Stimulated activated naive CD8-positive, alpha-beta T cell treated with anti-CD3 and anti-CD28 coated beads, Interleukin-15, amount 100 ng/mL, for 72 hours (primary cell): ENCODE measurements around the gene BCL2L1.
A peak's percentile ranks its signal among the peaks of the same experiment; 100 is the strongest.
"Not testable (repeated sequence)": the region's sequence is repeated elsewhere in the genome, so short reads cannot be mapped to it uniquely, and the experiment has no call there.

Source experiments
- ATAC-seq: fragments of 150-1000 bp; cut with Tn5 transposase; 2 replicates; pipeline ENCODE4 v1.10.0; 2021; ENCODE audit warnings: mild to moderate bottlenecking, moderate library complexity
- DNase-seq, 2 donors: peaks; one replicate each; pipeline ENCODE4 v3.0.0; 2021 to 2022
- H3K27ac Mint-ChIP-seq, 2 donors: one replicate each; pipeline ENCODE4 v1.8.0; 2022; ENCODE audit warnings: mild to moderate bottlenecking in 2 of 2, mixed read lengths in 2 of 2, moderate library complexity in 2 of 2
- H3K27me3 Mint-ChIP-seq: one replicate; pipeline ENCODE4 v1.8.0; 2022; ENCODE audit warnings: mixed read lengths
- H3K4me1 Mint-ChIP-seq: one replicate; pipeline ENCODE4 v1.8.0; 2022; ENCODE audit warnings: mild to moderate bottlenecking, mixed read lengths
- H3K4me3 Mint-ChIP-seq, 2 donors: one replicate each; pipeline ENCODE4 v1.8.0; 2022; ENCODE audit warnings: mild to moderate bottlenecking in 2 of 2, mixed read lengths in 2 of 2, moderate library complexity in 1 of 2
- H3K9me3 Mint-ChIP-seq, 2 donors: one replicate each; pipeline ENCODE4 v1.8.0; 2022; ENCODE audit warnings: mixed read lengths in 2 of 2

Gene BCL2L1

DNA sequence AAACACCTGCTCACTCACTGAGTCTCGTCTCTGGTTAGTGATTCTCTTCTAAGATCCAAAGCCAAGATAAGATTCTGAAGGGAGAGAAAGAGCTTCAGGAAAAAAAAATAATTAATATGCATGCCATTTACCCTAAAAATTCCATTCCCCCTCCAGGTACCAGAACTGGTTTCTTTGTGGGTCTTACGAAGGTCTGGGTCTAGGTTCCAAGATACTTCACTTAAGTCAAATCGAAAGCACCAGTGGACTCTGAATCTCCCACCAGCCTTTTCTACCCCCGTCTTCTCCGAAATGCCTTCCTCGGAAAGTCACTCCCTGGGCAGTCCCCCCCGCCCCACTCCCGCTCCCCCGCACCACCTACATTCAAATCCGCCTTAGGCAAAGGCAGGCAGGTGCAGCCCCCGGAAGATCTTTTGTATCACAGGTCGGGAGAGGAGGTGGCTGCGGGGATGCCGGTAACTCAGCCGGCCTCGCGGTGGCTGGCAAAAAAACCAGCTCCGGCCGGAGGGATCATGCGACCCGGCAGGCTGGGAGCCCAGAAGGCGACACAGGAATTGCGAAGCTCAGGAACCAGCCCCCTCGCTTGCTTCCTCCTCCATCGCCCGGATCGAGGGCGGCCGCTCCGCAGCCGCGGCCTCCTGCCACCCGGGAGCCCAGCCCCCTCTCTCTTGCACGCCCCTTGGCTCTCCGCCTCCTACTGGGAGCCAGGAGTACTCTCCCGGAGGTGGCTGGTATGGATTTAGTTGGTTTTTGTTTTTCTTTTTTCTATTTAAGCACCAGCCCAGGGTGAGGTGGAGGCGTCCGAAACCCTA is at the start of gene BCL2L1:
Gene BCL2L1, minus strand, starts transcription at position 612 of the 812 bp plus-strand sequence. CDS start 650 bp downstream, outside the sequence.
- no peaks in the 10 kb centered on the region for H3K27me3 Mint-ChIP-seq
- H3K27ac Mint-ChIP-seq = peak within 1 kb of the TSS; percentile 97 to 99
- ATAC-seq (peak; percentile 56), DNase-seq (peak; percentile 82 to 89)
- peak within 1 kb of the TSS; percentile 91 to 99 for H3K4me3 Mint-ChIP-seq
- peaks cover 12% of the 10 kb centered on the region for H3K4me1 Mint-ChIP-seq
- H3K9me3 Mint-ChIP-seq = no peaks in the 10 kb centered on the region

DNA sequence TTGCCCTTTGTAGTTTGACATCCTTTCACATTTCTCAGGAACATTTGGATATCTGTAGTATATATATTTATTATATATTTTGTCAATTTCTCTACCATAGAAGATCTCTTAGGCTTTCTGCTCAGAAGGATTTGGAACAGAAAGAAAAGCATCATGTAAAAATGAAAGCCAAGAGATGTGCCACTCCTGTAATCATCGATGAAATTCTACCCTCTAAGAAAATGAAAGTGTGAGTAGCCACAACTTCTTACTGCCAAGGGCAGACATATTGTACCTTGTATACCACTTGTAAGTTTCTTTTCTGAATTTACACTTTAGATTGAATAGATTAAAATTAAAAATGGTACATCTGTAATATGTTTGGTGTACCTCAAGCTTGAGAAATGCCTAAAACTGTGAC is 47.6 kb upstream of the BCL2L1 start:
- Mint-ChIP-seq H3K27ac (no peak overlapping the region), H3K4me3 (no peak overlapping the region), H3K9me3 (no peaks in the 10 kb centered on the region), H3K4me1 (no peaks in the 10 kb centered on the region), H3K27me3 (no peaks in the 10 kb centered on the region)
- no peak for ATAC-seq
- DNase-seq = no peak

DNA sequence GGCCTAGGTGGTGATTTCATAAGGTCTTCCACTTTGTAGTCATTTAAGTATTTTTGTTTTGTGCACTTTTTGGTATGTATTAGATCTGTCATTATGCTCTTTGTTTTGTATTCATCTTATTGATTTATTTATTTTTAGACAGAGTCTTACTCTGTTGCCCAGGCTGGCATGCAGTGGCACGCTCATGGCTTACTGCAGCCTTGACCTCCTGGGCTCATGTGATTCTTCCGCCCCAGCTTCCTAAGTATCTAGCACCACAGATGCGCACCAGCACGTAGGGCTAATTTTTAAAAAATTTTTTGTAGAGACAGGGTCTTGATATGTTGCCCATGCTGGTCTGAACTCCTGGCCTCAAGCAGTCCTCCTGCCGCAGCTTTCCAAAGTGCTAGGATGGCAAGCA is 47.0 kb upstream of the BCL2L1 start:
- DNase-seq = no peak
- H3K27me3 Mint-ChIP-seq = no peaks in the 10 kb centered on the region

DNA sequence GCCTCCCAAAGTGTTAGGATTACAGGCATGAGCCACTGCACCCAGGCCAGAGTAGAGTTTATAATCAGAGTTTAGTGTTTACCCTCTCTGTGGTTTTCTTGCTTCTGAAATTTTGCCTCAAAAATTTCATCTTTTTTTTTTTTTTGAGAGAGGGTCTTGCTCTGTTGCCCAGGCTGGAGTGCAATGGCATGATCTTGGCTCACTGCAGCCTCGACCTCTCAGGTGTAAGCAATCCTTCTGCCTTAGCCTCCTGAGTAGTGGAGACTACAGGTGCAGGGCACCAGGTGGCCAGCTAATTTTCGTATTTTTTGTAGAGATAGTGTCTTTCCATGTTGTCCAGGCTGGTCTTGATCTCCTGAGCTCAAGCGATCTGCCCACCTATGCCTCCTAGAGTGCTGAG is 45.1 kb upstream of the BCL2L1 start:
- ATAC-seq (no peak), DNase-seq (no peak)
- Mint-ChIP-seq H3K4me1 (no peaks in the 10 kb centered on the region), H3K9me3 (no peaks in the 10 kb centered on the region), H3K27ac (no peak overlapping the region), H3K27me3 (no peaks in the 10 kb centered on the region), H3K4me3 (no peak overlapping the region)

More for the DNA sequence above, 47.0 kb upstream of the BCL2L1 start:
- H3K27ac Mint-ChIP-seq = no peak overlapping the region
- no peak for ATAC-seq
- no peaks in the 10 kb centered on the region for H3K4me1 Mint-ChIP-seq
- H3K4me3 Mint-ChIP-seq = no peak overlapping the region
- H3K9me3 Mint-ChIP-seq = no peaks in the 10 kb centered on the region

DNA sequence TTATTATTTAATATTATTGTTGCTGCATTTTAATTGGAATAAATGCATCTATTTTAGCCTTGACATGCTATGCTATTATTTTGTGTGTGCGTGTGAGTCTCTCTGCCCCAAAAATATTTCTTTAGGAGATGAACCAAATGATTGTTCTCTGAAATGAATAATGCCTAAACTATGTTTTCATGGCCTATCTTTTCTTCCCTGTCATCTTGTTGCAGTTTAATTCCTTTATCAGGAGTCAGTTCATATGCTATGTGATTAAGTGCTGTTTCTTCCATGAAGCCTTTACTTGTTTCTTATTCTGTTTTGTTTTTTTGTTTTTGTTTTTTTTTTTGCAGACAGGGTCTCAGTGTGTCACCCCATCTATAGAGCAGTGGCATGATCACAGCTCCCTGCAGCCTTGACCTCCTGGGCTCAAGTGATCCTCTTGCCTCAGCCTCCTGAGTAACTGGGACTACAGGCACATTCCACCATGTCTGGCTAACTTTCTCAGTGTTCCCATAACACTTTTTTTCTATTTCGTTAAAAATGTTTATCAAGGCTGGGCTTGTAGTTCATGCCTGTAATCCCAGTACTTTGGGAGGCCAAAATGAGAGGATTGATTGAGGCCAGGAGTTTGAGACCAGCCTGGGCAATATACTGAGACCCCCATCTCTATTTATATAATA is 42.1 kb upstream of the BCL2L1 start:
- no peaks in the 10 kb centered on the region for H3K9me3 Mint-ChIP-seq
- DNase-seq = no peak

DNA sequence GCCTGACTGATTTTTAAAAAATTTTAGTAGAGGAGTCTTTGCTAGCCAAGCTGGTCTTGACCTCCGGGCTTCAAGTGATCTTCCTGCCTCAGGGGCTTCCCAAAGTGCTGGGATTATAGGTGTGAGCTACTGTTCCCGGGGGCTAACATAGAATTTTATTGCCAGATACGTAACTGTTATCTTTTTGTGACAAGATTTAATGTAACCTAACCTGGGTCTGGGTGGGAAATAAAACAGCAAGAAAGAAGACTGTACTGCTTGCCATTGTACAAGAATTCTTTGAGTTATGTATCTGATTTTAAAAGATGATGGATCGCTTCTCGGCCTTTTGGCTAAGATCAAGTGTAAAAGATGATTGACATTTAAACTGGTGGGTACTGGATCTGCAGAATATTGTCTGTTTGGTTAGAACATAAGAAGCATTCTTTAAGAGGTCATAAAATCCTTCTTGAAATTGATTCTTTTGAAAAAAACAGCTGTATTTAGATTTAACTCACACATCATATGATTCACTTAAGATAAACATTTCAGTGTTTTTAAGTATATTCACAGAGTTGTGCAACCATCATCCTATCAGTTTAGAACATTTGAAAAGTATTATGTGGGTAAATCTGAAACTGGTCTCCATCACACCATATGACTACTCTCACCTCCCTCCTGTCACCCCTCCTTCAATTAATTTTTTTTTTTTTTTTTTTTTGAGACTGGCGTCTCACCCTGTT is 38.0 kb upstream of the BCL2L1 start:
- ATAC-seq = no peak
- H3K9me3 Mint-ChIP-seq = no peaks in the 10 kb centered on the region
- no peaks in the 10 kb centered on the region for H3K4me1 Mint-ChIP-seq
- no peak overlapping the region for H3K4me3 Mint-ChIP-seq
- H3K27ac Mint-ChIP-seq = peak overlapping the region in 1 of 2 donors; percentile 27
- H3K27me3 Mint-ChIP-seq = no peaks in the 10 kb centered on the region
- no peak for DNase-seq

More for the DNA sequence above, 42.1 kb upstream of the BCL2L1 start:
- Mint-ChIP-seq H3K4me3 (no peak overlapping the region), H3K27me3 (no peaks in the 10 kb centered on the region), H3K4me1 (no peaks in the 10 kb centered on the region), H3K27ac (no peak overlapping the region)
- no peak for ATAC-seq

DNA sequence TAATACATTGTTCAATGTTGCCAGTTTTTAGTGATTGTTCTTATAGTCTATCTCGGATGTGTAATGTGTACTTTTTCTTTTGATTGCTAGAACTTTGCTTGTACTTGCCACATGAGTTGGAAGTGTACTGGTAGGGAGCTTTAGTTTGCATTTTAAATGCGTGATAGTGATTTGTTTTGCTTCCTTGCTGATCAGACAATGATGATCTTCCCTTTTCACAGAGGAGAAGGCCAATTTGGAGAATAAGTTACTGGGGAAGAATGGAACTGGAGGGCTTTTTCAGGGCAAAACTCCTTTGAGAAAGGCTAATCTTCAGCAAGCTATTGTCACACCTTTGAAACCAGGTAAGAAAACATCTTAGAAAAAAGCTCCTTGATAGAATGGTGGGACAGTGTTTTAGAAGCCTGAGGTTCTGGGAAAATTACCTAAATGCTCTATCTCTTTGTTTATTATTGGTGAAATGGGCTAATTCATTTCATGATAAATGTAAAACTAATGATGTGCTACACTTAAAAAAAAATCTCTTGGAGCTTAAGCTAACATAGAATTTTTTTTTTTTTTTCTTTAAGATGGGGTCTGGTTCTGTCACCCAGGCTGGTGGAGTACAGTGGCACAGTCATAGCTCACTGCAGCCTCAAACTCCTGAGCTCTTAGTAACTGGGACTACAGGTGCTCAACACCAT is 37.3 kb upstream of the BCL2L1 start:
- no peaks in the 10 kb centered on the region for H3K4me1 Mint-ChIP-seq
- H3K9me3 Mint-ChIP-seq = no peaks in the 10 kb centered on the region
- no peaks in the 10 kb centered on the region for H3K27me3 Mint-ChIP-seq
- H3K4me3 Mint-ChIP-seq = no peak overlapping the region
- H3K27ac Mint-ChIP-seq = no peak overlapping the region
- no peak for DNase-seq
- ATAC-seq = no peak

DNA sequence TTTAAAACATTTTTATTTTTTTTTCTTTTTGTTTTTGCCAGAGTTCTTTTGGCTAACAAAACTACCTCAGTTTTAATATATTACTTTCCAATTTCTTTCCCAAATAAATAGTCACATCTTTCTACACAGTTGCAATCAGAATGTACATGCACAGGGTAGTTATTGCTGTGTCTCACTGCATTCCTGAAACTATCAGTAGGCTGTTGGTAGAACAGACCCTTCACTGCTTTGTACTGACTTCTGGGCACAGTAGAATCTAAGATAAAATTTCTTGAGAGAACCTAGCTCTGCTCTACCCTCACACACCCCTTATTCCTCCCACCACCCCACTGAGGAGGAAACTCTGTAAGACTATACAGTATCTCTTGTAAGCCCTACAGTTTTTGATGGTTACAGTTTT is 36.3 kb upstream of the BCL2L1 start:
- no peaks in the 10 kb centered on the region for H3K4me1 Mint-ChIP-seq
- no peaks in the 10 kb centered on the region for H3K27me3 Mint-ChIP-seq
- DNase-seq (no peak), ATAC-seq (no peak)
- H3K27ac Mint-ChIP-seq = peak overlapping the region in 1 of 2 donors; percentile 3
- no peaks in the 10 kb centered on the region for H3K9me3 Mint-ChIP-seq
- H3K4me3 Mint-ChIP-seq = no peak overlapping the region

DNA sequence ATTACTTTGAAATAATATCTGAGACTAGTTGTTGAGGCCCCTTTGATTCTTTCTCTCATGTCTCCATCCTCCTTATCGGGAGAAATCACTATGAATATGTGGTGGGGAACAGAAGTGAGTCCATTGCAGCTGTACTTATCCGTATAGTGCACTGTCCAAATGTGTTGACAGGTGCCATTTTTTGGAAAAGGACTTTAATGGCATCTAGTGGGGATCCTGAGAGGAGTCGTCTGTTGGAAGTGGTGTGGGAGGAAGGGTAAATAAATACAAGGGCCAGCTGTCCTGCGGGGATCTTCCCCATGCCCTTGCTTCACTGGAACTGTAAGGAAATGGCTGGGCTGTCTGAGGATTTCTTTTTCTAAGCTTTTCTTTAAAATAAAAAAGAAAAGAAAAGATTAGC is 35.9 kb upstream of the BCL2L1 start:
- ATAC-seq = no peak
- Mint-ChIP-seq H3K27ac (no peak overlapping the region), H3K4me3 (no peak overlapping the region), H3K9me3 (no peaks in the 10 kb centered on the region), H3K27me3 (no peaks in the 10 kb centered on the region), H3K4me1 (no peaks in the 10 kb centered on the region)
- no peak for DNase-seq

DNA sequence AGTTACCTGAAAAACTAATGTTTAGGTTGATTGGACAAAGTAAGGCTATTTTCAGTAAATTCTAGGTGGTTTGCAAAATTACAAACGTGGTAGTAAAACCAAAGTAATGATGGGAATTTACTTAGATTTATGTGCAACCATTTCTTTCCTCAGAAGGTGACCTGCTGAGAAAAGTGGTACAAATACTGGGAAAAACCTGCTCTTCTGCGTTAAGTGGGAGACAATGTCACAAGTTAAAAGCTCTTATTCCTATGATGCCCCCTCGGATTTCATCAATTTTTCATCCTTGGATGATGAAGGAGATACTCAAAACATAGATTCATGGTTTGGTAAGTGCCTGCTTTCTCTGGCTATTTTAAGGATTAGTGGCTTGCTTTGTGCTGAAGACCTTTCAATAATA is 34.6 kb upstream of the BCL2L1 start:
- Mint-ChIP-seq H3K4me3 (no peak overlapping the region), H3K27me3 (no peaks in the 10 kb centered on the region), H3K27ac (no peak overlapping the region), H3K9me3 (no peaks in the 10 kb centered on the region), H3K4me1 (no peaks in the 10 kb centered on the region)
- no peak for ATAC-seq
- no peak for DNase-seq

DNA sequence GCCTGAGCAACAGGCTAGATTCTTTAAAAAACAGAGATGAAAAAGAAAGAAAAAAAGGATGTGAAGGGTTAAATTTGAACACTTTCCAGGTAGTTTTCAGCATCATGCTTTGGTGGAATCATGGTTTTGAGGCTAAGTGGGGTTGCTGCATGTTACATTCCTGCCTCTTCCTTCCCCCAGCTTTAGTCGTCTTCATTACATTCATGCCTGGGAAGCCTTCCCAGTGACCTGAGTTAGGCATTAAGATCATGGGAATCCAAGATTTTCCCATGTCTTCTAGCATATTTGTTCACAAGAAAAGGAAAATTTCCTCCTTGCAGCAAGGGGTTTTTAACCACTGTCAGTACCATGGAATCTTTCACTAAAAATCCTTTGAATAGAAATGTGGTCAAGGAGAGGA is 28.5 kb upstream of the BCL2L1 start:
- ATAC-seq (no peak), DNase-seq (no peak)
- Mint-ChIP-seq H3K4me1 (no peaks in the 10 kb centered on the region), H3K4me3 (no peak overlapping the region), H3K27ac (no peak overlapping the region), H3K9me3 (no peaks in the 10 kb centered on the region), H3K27me3 (no peaks in the 10 kb centered on the region)

DNA sequence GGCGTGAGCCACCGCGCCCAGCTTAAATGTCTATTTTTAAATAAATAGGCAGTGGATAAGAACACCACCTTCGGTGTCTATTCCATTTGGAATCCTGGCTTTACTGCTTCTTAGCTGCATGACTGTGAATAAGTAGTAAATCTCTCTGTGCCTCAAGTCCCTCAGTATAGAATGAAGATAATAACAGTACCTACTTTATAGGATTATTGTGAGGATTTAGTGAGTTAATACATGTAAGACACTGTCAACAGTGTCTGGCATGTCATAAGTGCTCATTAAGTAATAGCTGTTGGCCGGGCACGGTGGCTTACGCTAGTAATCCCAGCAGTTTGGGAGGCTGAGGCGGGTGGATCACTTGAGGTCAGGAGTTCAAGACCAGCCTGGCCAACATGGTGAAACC is 26.6 kb upstream of the BCL2L1 start:
- H3K27ac Mint-ChIP-seq = no peak overlapping the region

DNA sequence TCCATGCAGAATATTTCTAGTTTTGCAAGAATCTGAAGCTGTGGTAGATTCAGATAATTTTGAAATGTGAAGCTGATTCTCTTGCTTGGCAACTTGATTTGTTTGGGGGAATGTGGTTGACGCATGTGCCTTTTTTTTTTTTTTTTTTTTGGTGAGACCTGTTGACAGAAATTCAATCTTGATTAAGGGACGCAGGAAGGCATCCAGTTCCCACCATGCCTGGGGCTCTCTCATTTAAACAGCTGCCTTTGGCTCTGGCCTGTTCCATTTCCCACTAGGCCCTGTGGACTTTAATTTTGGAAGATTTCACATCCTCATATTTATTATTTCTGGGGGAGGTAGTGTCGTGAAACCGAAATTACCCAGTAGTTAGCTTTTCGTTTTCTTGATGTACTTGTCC is 25.0 kb upstream of the BCL2L1 start:
- DNase-seq (no peak), ATAC-seq (no peak)
- H3K27me3 Mint-ChIP-seq = no peaks in the 10 kb centered on the region
- H3K9me3 Mint-ChIP-seq = no peaks in the 10 kb centered on the region
- no peak overlapping the region for H3K4me3 Mint-ChIP-seq
- H3K4me1 Mint-ChIP-seq = no peaks in the 10 kb centered on the region
- no peak overlapping the region for H3K27ac Mint-ChIP-seq

More for the DNA sequence above, 26.6 kb upstream of the BCL2L1 start:
- no peak overlapping the region for H3K4me3 Mint-ChIP-seq
- no peak for DNase-seq
- no peaks in the 10 kb centered on the region for H3K27me3 Mint-ChIP-seq
- H3K9me3 Mint-ChIP-seq = no peaks in the 10 kb centered on the region
- no peaks in the 10 kb centered on the region for H3K4me1 Mint-ChIP-seq
- no peak for ATAC-seq

DNA sequence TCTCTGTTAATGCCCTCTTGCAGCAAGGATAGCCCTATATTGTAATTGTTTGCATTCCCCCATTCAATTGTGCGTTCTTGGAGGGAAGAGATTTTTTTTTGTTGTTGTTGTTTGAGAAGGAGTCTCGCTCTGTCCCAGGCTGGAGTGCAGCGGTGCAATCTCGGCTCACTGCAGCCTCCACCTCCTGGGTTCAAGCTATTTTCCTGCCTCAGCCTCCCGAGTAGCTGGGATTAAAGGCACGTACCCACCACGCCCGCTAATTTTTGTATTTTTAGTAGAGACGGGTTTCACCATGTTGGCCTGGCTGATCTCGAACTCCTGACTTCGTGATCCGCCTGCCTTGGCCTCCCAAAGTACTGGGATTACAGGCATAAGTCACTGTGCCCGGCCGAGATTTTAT is 24.4 kb upstream of the BCL2L1 start:
- not testable (repeated sequence) for H3K27me3 Mint-ChIP-seq, ATAC-seq, DNase-seq, H3K27ac Mint-ChIP-seq, H3K4me1 Mint-ChIP-seq, H3K4me3 Mint-ChIP-seq, H3K9me3 Mint-ChIP-seq

DNA sequence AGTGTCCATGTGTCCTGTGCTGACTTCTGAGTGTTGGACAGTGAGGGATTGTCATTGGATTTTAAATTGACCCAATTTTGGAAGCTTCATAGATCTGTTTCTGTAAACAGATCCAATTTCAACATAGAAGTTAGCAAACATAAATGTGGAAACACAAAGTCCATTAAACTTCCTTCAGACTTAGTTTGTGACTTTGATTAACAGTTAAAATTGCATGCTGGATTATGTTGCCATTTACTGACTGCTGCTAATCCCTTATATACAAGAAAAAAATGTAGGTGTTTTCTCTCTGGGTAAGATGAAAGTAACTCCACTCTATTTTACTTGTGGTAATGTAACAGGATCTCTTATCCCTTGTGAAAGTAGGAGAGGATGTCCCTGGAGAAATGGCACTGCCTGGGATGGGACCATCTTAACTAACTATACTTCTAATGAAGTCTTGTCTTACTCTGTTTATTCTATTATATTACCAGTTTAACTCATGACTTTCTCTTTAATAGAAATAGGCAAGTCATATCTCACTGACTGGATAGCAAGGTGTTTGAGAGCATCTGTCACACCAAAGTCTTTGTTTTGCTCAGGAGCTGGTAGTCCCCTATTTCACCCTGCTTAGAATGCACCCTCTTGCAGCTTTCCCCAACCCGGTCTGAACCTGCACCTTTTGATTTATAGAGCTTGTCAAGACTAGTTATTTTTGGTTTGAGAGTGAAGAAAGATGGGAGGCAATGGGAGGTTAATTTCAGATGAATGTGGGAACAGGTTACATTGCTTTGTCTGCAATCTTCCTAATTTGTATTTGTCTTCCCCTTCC is 23.6 kb upstream of the BCL2L1 start:
- H3K27me3 Mint-ChIP-seq = no peaks in the 10 kb centered on the region
- ATAC-seq (no peak), DNase-seq (no peak)
- H3K4me1 Mint-ChIP-seq = peaks cover 11% of the 10 kb centered on the region
- H3K4me3 Mint-ChIP-seq = no peak overlapping the region
- H3K27ac Mint-ChIP-seq = no peak overlapping the region
- no peaks in the 10 kb centered on the region for H3K9me3 Mint-ChIP-seq
